ENCODE measurements around the gene MAGI1.

DNA sequence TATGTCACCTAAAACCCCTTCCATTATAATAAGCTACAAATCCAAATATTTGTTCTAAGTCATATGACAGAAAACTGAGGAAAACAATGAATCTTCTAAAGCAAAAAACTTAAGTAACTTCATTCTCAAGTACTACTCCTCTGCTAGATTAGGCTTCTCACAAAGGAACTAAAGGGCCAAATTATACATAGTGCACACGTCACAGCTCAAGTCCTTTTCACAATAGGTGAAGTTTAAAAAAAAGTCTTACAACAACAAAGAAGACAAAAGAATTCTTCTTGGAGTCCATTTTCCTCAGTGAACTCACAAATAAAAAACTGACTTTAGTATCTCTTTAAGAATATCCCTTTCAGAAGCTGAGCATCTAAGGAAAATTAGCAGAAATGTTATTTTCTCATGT is 479.9 kb downstream of the MAGI1 start:
- TF ChIP-seq, protein P1, sequence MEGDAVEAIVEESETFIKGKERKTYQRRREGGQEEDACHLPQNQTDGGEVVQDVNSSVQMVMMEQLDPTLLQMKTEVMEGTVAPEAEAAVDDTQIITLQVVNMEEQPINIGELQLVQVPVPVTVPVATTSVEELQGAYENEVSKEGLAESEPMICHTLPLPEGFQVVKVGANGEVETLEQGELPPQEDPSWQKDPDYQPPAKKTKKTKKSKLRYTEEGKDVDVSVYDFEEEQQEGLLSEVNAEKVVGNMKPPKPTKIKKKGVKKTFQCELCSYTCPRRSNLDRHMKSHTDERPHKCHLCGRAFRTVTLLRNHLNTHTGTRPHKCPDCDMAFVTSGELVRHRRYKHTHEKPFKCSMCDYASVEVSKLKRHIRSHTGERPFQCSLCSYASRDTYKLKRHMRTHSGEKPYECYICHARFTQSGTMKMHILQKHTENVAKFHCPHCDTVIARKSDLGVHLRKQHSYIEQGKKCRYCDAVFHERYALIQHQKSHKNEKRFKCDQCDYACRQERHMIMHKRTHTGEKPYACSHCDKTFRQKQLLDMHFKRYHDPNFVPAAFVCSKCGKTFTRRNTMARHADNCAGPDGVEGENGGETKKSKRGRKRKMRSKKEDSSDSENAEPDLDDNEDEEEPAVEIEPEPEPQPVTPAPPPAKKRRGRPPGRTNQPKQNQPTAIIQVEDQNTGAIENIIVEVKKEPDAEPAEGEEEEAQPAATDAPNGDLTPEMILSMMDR (IDR thresholded peaks at IDR 0.05) = no peak
- TF ChIP-seq POLR2A (IDR thresholded peaks at IDR 0.05) = no peak

Measured in prostate gland (tissue), 2 donors.